ENCODE data around the gene YIPF4. TPM values are rescaled to one million over a fixed set of nuclear protein-coding genes. Genes with fewer than 3 reads are reported as not detected.
"Not testable (repeated sequence)": the region's sequence is repeated elsewhere in the genome, so short reads cannot be mapped to it uniquely, and the experiment has no call there.

Gene YIPF4
- total RNA-seq, 1 donor from 2014 or later, result 65.5 TPM

DNA sequence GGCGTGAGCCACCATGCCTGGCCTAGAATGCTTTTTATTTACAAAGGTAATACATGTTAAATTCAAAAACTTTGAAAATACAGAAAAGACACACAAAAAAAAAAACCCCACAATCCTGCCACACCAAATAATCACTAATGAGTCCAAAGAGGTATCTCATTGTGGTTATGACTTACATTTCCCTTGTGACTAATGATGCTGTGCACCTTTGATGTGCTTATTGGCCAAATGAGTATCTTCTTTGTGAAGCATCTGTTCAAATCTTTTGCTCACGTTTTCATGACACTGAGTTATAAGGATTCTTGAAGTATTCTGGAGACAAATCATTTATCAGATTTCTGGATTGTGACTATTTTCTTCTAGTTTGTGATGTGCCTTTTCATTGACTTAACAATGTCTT lies 6.6 kb upstream of the YIPF4 start:
- no peak for TF ChIP-seq CTCF (IDR thresholded peaks at IDR 0.05)
- no peak overlapping the region for H3K4me3 ChIP-seq
- no peaks in the 10 kb centered on the region for H3K36me3 ChIP-seq
- ATAC-seq (no peak), DNase-seq (no peak)
- no peaks in the 10 kb centered on the region for H3K27me3 ChIP-seq
- H3K4me1 ChIP-seq, result no peaks in the 10 kb centered on the region
- H3K27ac ChIP-seq, result no peak overlapping the region
- H3K9me3 ChIP-seq, result no peaks in the 10 kb centered on the region
- intact Hi-C loops (cut with DNase I), result no loop called here

GRCh38 chr2:32272279-32272678 lies 5.4 kb upstream of the YIPF4 start:
- intact Hi-C loops (cut with DNase I), result no loop called here
- Histone ChIP-seq H3K36me3 (no peaks in the 10 kb centered on the region), H3K4me3 (no peak overlapping the region), H3K27ac (no peak overlapping the region), H3K4me1 (peaks cover 3% of the 10 kb centered on the region), H3K27me3 (no peaks in the 10 kb centered on the region), H3K9me3 (no peaks in the 10 kb centered on the region)
- no peak for TF ChIP-seq CTCF (IDR thresholded peaks at IDR 0.05)
- DNase-seq, result no peak
- ATAC-seq, result no peak

DNA sequence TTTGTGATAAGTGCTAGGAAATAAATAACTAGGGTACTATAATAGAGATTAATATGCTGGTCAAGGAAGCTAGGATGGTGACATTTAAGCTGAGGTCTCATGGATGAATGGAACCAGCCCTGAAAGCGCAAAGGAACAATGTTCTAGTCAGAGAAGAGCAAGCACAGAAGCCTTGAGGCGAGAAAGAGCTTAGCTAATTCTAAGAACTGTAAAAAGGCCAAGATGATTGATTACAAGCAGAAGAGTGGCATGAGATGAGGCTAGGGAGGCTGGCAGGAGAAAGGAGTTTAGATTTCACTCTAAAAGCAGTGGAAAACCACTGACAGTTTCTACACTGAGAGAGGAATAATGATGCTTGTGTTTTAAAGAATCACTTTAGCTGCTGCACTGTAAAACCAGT lies 3.4 kb upstream of the YIPF4 start:
- Histone ChIP-seq H3K4me3 (no peak overlapping the region), H3K9me3 (no peaks in the 10 kb centered on the region), H3K4me1 (peaks cover 10% of the 10 kb centered on the region), H3K27me3 (no peaks in the 10 kb centered on the region), H3K27ac (no peak overlapping the region), H3K36me3 (no peaks in the 10 kb centered on the region)
- ATAC-seq (no peak), DNase-seq (no peak)
- intact Hi-C loops (cut with DNase I), result no loop called here
- no peak for TF ChIP-seq CTCF (IDR thresholded peaks at IDR 0.05)

DNA sequence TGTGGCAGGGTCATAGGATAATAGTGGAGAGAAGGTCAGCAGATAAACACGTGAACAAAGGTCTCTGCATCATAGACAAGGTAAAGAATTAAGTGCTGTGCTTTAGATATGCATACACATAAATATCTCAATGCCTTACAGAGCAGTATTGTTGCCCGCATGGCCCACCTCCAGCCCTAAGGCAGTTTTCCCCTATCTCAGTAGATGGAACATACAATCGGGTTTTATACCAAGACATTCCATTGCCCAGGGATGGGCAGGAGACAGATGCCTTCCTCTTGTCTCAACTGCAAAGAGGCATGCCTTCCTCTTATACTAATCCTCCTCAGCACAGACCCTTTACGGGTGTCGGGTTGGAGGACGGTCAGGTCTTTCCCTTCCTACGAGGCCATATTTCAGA lies 1.9 kb upstream of the YIPF4 start:
- intact Hi-C loops (cut with DNase I); DNase-seq; H3K36me3 ChIP-seq; H3K27me3 ChIP-seq; H3K4me3 ChIP-seq; ATAC-seq; H3K9me3 ChIP-seq; H3K27ac ChIP-seq: not testable (repeated sequence)
- peaks cover 10% of the 10 kb centered on the region for H3K4me1 ChIP-seq

DNA sequence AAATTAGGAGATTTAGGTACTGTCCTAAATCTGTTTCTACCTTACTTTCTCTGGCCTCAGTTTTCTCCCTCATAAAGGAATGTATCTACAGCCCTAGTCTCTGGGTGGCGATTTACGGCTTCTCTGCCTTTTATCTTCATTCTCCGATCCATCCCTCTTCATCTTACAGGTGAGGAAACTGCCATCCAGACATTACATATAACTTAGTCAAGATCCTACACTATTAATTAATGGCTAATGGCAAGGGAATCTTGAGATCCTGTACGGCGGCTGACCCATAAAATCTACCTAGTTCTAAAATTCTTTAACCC lies 386 bp upstream of the YIPF4 start:
- H3K4me1 ChIP-seq, result peaks cover 10% of the 10 kb centered on the region
- no peak for TF ChIP-seq CTCF (IDR thresholded peaks at IDR 0.05)
- H3K36me3 ChIP-seq, result peaks cover 6% of the 10 kb centered on the region
- peak overlapping the region; percentile 100 for H3K4me3 ChIP-seq
- DNase-seq (no peak), ATAC-seq (no peak)
- no peaks in the 10 kb centered on the region for H3K27me3 ChIP-seq
- intact Hi-C loops (cut with DNase I), result no loop called here
- H3K27ac ChIP-seq, result peak overlapping the region; percentile 95
- no peaks in the 10 kb centered on the region for H3K9me3 ChIP-seq

GRCh38 chr2:32278478-32278853 lies 762 bp downstream of the YIPF4 start:
- Histone ChIP-seq H3K9me3 (no peaks in the 10 kb centered on the region), H3K4me1 (peaks cover 13% of the 10 kb centered on the region), H3K27me3 (no peaks in the 10 kb centered on the region), H3K36me3 (peaks cover 13% of the 10 kb centered on the region), H3K27ac (peak overlapping the region; percentile 95), H3K4me3 (peak overlapping the region; percentile 100)
- ATAC-seq (no peak), DNase-seq (no peak)
- no peak for TF ChIP-seq CTCF (IDR thresholded peaks at IDR 0.05)
- intact Hi-C loops (cut with DNase I), result no loop called here

Data from upper lobe of right lung (tissue), 1 donor.